K562 (cell line): ENCODE results near the gene MRPL28. TPM values are rescaled to one million over a fixed set of nuclear protein-coding genes. Genes with fewer than 3 reads are reported as not detected.
A peak's percentile ranks its signal among the peaks of the same experiment; 100 is the strongest.

Experiments
- ATAC-seq: fragments of 200-7000 bp; cut with Tn5 transposase; 3 replicates; pipeline ENCODE4 v1.9.1; 2020; ENCODE audit warnings: moderate library complexity
- BruUV-seq: library from RNA; stranded (reverse); fragments of 400-500 nt; replicated peaks from 2 replicates; lab custom pipeline; 2021; lab: Mats Ljungman, UMichigan
- CTCF ChIA-PET: fragments of 300-600 bp; formaldehyde crosslinking; extraction: SDS; loops from one replicate; lab custom pipeline; 2021; ENCODE audit warnings: low intra/inter-chr PET ratio; lab: Yijun Ruan, JAX
- POLR2A ChIA-PET: fragments of 300-600, 350-650 bp; sonication (Branson Sonifier 250); formaldehyde crosslinking; extraction: SDS; loops from one replicate; lab custom pipeline; 2021; ENCODE audit warnings: antibody characterized with exemption, inconsistent platforms; lab: Yijun Ruan, JAX
- DNase-seq, 4 experiments: peaks; one replicate each; pipeline versions ENCODE4 v3.0.0 to v3.0.0-alpha.2; 2011 to 2018; ENCODE audit warnings: low spot score in 3 of 4, mixed read lengths in 3 of 4; ENCODE audit errors: extremely low read depth in 1 of 4
- FAIRE-seq: peaks from 2 replicates; lab custom pipeline; 2011; peaks lifted over from hg19 to GRCh38; lab: Jason Lieb, UNC
- H2AFZ ChIP-seq: 2 replicates; pipeline ENCODE4 v1.6.0; 2011; ENCODE audit warnings: low read depth, low read length, control low read depth, inconsistent platforms
- H3K27ac ChIP-seq: fragments of 200-600 bp; 3 replicates; pipeline ENCODE4 v1.8.0; 2011; ENCODE audit warnings: low read depth, mild to moderate bottlenecking, control low read depth, inconsistent platforms, low read length, moderate library complexity, mixed read lengths; ENCODE audit errors: extremely low read depth
- H3K27me3 ChIP-seq, 2 experiments: fragments of 300-600 bp in 1 of 2; 2 replicates in 1 of 2; 3 replicates in 1 of 2; pipeline versions ENCODE4 v1.6.0 to v1.8.0; 2011; ENCODE audit warnings: inconsistent platforms in 2 of 2, low read length in 2 of 2, mild to moderate bottlenecking in 1 of 2, mixed read lengths in 1 of 2, moderate library complexity in 1 of 2; ENCODE audit not compliant: control insufficient read depth in 2 of 2, insufficient read depth in 2 of 2
- H3K36me3 ChIP-seq: fragments of 300-600 bp; 3 replicates; pipeline ENCODE4 v1.8.0; 2011; ENCODE audit warnings: mild to moderate bottlenecking, low read length, inconsistent platforms; ENCODE audit not compliant: control insufficient read depth, insufficient read depth
- H3K4me1 ChIP-seq, 2 experiments: fragments of 200-600 bp in 1 of 2; replicated peaks in 1 of 2; 2 replicates in 1 of 2; 3 replicates in 1 of 2; pipeline versions ENCODE4 v1.5.1 to v1.8.0; 2011; ENCODE audit warnings: inconsistent platforms in 2 of 2, low read length in 2 of 2, mild to moderate bottlenecking in 1 of 2, mixed read lengths in 1 of 2, moderate library complexity in 1 of 2; ENCODE audit not compliant: control insufficient read depth in 2 of 2, insufficient read depth in 2 of 2
- H3K4me2 ChIP-seq: 2 replicates; pipeline ENCODE4 v1.6.1; 2011; ENCODE audit warnings: low read length, control low read depth, inconsistent platforms, mixed read lengths; ENCODE audit not compliant: insufficient read depth
- H3K4me3 ChIP-seq: fragments of 200-600 bp; sonication (generic), shearing (Covaris generic); 2 replicates; pipeline ENCODE4 v1.5.1; 2016; ENCODE audit warnings: control low read depth, inconsistent platforms
- H3K79me2 ChIP-seq: fragments of 200-600 bp; 3 replicates; pipeline ENCODE4 v1.8.0; 2011; ENCODE audit warnings: low read length, inconsistent platforms; ENCODE audit not compliant: control insufficient read depth, insufficient read depth
- H3K9ac ChIP-seq, 2 experiments: 2 replicates each; pipeline versions ENCODE4 v1.6.0 to v1.6.1; 2011; ENCODE audit warnings: low read depth in 2 of 2, low read length in 2 of 2, control low read depth in 1 of 2, inconsistent platforms in 1 of 2, mild to moderate bottlenecking in 1 of 2, mixed read lengths in 1 of 2; ENCODE audit not compliant: insufficient read depth in 1 of 2
- H3K9me1 ChIP-seq: one replicate; pipeline ENCODE4 v1.6.0; 2011; ENCODE audit warnings: inconsistent platforms, mild to moderate bottlenecking, low read length, moderate library complexity; ENCODE audit not compliant: control insufficient read depth, insufficient read depth
- H3K9me3 ChIP-seq: replicated peaks from 2 replicates; pipeline ENCODE4 v1.5.1; 2011; ENCODE audit warnings: low read depth, low read length, inconsistent platforms; ENCODE audit not compliant: control insufficient read depth, insufficient read depth
- H4K20me1 ChIP-seq: replicated peaks from 2 replicates; pipeline ENCODE4 v1.6.1; 2011; ENCODE audit warnings: low read length, inconsistent platforms, mixed read lengths; ENCODE audit not compliant: control insufficient read depth, insufficient read depth
- E2F3 ChIP-seq: fragments of 250-450 bp; sonication (Bioruptor Pico); IDR thresholded peaks from 2 replicates; pipeline ENCODE4 v1.4.0; 2020; ENCODE audit warnings: mild to moderate bottlenecking
- FOXP1 ChIP-seq: sonication (generic); formaldehyde crosslinking; IDR thresholded peaks from 2 replicates; pipeline ENCODE4 v1.8.0; 2022; ENCODE audit warnings: mild to moderate bottlenecking, missing genetic modification reagents
- LCOR ChIP-seq: sonication (generic); formaldehyde crosslinking; IDR thresholded peaks from 2 replicates; pipeline ENCODE4 v1.8.0; 2022; ENCODE audit warnings: mild to moderate bottlenecking, missing genetic modification reagents
- NFIC ChIP-seq: fragments of 450-650 bp; IDR thresholded peaks from 2 replicates; pipeline ENCODE4 v1.6.1; 2017; ENCODE audit warnings: mild to moderate bottlenecking, inconsistent platforms
- REST ChIP-seq, 2 experiments: fragments of 450-650 bp; formaldehyde crosslinking in 1 of 2; IDR thresholded peaks; 2 replicates each; pipeline versions ENCODE4 v1.4.0 to v1.6.1; 2014 to 2020; ENCODE audit warnings: mild to moderate bottlenecking in 2 of 2, borderline replicate concordance in 1 of 2, low read depth in 1 of 2
- SNIP1 ChIP-seq: fragments of 450-650 bp; IDR thresholded peaks from 2 replicates; pipeline ENCODE4 v1.7.1; 2017; ENCODE audit warnings: low read depth, mild to moderate bottlenecking
- ZFP91 ChIP-seq: sonication (generic); formaldehyde crosslinking; IDR thresholded peaks from 2 replicates; pipeline ENCODE4 v1.8.0; 2022; ENCODE audit warnings: mild to moderate bottlenecking, missing genetic modification reagents
- ZNF212 ChIP-seq: fragments of 450-650 bp; formaldehyde crosslinking; IDR thresholded peaks from 2 replicates; pipeline ENCODE4 v1.4.0; 2020; ENCODE audit warnings: mild to moderate bottlenecking
- ZNF354B ChIP-seq: fragments of 250-450 bp; sonication (Bioruptor Pico); IDR thresholded peaks from 2 replicates; pipeline ENCODE4 v1.4.0; 2020
- WGBS: fragments of 100-300 bp; shearing (Covaris generic); methylation state at CpG from one replicate; pipeline ENCODE4 v1.1.6; 2016; ENCODE audit warnings: low coverage, mixed read lengths; ENCODE audit not compliant: insufficient coverage; ENCODE audit errors: missing lambda C conversion rate; 5-methylcytosine and 5-hydroxymethylcytosine counted together
- in situ Hi-C: fragments of 300-500 bp; cut with MboI; formaldehyde crosslinking; loops from 4 replicates; pipeline ENCODE4 v1.15.0; 2018; ENCODE audit warnings: inconsistent platforms, mixed read lengths
- intact Hi-C: fragments of 100-400 bp; cut with micrococcal nuclease; formaldehyde crosslinking; loops from 2 replicates; pipeline ENCODE4 v1.14.2; 2022
- polyA plus RNA-seq, 8 experiments: library from polyadenylated mRNA; depleted of rRNA in 4 of 8; stranded (reverse) in 5 of 8; unstranded in 3 of 8; fragments of >200 nt; fragmentation: Nextera tagmentation in 2 of 8; fragmentation: Illumina TruSeq in 1 of 8; extraction: Ambion mirVana in 2 of 8; extraction: Trizol in 1 of 8; gene quantifications; 2 replicates each; pipeline versions ENCODE4 v1.2.1 to v1.2.3, GENCODE V29; 2011 to 2014; ENCODE audit warnings: inconsistent platforms in 1 of 8, missing spikeins in 1 of 8
- total RNA-seq, 7 experiments: library from RNA; depleted of rRNA in 6 of 7; stranded (reverse); fragments of >200 nt in 6 of 7; fragmentation: Illumina TruSeq in 2 of 7; extraction: Trizol in 2 of 7; gene quantifications; 2 replicates each; pipeline versions ENCODE4 v1.2.1 to v1.2.3, GENCODE V29; 2011 to 2021; ENCODE audit warnings: low replicate concordance in 1 of 7

MRPL28 gene
- total and polyA plus RNA-seq, 9 of the 15 experiments (the other 6 are each of a cell fraction or from before 2014, with no cell fraction given): 2.5 to 323 (median 175) TPM

- DNase-seq (peak; percentile 93 to 97 (median 94)), FAIRE-seq (peak; percentile 32), ATAC-seq (peak; percentile 80)
- no peaks in the 10 kb centered on the region for H3K9me1 ChIP-seq
- peak within 1 kb of the TSS; percentile 92 for H2AFZ ChIP-seq
- peak within 1 kb of the TSS; percentile 56 for H3K4me3 ChIP-seq
- peaks cover 44 to 72% of the 10 kb centered on the region in 2 experiments for H3K4me1 ChIP-seq
- POLR2A ChIA-PET: interaction anchor here (0.5 to 2.4 kb wide), 9 partner anchors 12 to 278 kb away, joined by 3 to 7 read pairs (median 3); partner anchors contain the start of genes MRPL28 and STUB1
- H3K27ac ChIP-seq: peak within 1 kb of the TSS; percentile 84
- no TSS peak for BruUV-seq
- no peaks in the 10 kb centered on the region for H3K9me3 ChIP-seq
- intact Hi-C loops: no loop called here
- CTCF ChIA-PET: no interaction called here
- H3K4me2 ChIP-seq: peak within 1 kb of the TSS; percentile 74
- H3K79me2 ChIP-seq: peaks cover 49% of the 10 kb centered on the region
- H4K20me1 ChIP-seq: no peaks in the 10 kb centered on the region
- WGBS: under 1% methylated on average over 24 of the region's 91 CpGs
- H3K27me3 ChIP-seq: no peaks in the 10 kb centered on the region
- in situ Hi-C loops: no loop called here
- H3K9ac ChIP-seq: peak within 1 kb of the TSS; percentile 78 to 97
- peaks cover 24% of the 10 kb centered on the region for H3K36me3 ChIP-seq
- TF ChIP-seq FOXP1 (CRISPR knock-in tag) (peak; percentile 78; the same call in 1 of the 2 replicates), ZNF212 (CRISPR knock-in tag) (no peak), LCOR (CRISPR knock-in tag) (no peak), REST (IDR thresholded peaks at IDR 0.05; ENCODE audit: borderline replicate concordance) (peak; percentile 65), REST (CRISPR knock-in tag; IDR thresholded peaks at IDR 0.05; ENCODE audit: low read depth) (no peak), ZNF354B (CRISPR knock-in tag) (no peak), NFIC (peak; percentile 87), ZFP91 (CRISPR knock-in tag) (no peak), E2F3 (CRISPR knock-in tag) (0 out of 2 replicates have a peak, but pooled peaks have one; percentile 24), SNIP1 (no peak; the same call in 1 of the 2 replicates)
Measured at GRCh38 chr16:401468-402348, 31.4 kb upstream of the MRPL28 start, which contains the start of gene DECR2. DECR2 (plus strand) TSS chr16:401885; CDS start chr16:401964, 79 bp downstream.
